HG03460 (cell line): ENCODE data around the gene MALSU1.

ENCODE experiments used
- ATAC-seq: cut with Tn5 transposase; IDR thresholded peaks from one replicate; pipeline ENCODE4 v1.9.1; 2021; ENCODE audit not compliant: unreplicated experiment

Gene MALSU1

DNA sequence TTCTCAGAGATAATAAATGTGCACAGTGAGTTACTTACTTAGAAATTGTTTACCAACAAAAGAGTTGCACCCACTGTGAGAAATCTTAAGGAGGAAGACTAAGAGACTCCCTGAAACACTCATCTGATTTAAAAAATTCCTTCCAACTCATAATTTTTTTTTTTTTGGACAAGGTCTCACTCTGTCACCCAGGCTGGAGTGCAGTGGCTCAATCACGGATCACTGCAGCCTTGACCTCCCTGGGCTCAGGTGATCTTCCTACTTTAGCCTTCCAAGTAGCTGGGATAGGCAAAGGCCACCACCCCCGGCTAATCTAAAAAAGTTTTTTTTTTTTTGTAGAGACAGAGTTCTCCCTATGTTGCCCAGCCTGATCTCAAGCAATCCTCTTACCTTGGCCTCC, 36.0 kb downstream of the MALSU1 start:
- no peak for ATAC-seq

DNA sequence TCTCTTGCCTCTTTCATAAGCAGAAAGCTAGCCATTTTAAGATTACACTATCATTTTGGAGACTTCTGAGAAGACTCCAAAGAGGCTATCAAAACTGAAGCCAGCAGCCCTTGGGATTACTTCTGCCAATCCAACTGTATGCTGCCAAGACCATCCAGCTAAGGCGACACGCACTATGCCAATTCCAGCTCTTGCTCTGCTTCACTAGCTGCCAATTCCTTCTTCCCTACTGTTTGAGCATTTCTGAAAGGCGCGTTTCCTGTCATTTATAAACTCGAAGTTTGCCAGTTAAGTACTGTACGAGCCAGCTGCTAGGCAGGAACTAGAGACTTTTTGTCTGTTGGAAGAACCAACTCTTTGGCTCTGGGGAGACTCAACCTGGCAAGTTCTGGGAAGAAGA, 36.5 kb downstream of the MALSU1 start:
- no peak for ATAC-seq

GRCh38 chr7:23336086-23336485, 36.9 kb downstream of the MALSU1 start:
- no peak for ATAC-seq

GRCh38 chr7:23336799-23337283, 37.7 kb downstream of the MALSU1 start:
- no peak for ATAC-seq

DNA sequence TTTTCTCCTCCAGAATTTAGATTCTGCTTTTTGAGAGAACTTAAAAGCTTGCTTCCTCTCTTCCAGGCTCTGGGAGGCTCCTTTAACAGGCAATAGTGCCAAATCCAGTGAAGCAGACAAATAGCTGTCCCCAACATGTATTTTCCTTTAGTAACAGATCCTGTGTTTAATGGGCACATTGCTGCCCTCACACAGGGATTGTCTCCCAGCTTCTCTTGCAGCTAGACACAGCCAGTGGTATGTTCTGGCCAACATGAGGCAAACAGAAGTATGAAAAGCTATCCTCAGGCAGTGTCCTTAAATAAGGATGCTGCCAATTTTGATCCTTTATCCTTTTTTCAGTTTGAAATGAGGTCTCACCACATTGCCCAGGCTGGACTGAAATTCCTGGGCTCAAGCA, 38.2 kb downstream of the MALSU1 start:
- no peak for ATAC-seq

GRCh38 chr7:23338439-23338838, 39.3 kb downstream of the MALSU1 start:
- no peak for ATAC-seq

DNA sequence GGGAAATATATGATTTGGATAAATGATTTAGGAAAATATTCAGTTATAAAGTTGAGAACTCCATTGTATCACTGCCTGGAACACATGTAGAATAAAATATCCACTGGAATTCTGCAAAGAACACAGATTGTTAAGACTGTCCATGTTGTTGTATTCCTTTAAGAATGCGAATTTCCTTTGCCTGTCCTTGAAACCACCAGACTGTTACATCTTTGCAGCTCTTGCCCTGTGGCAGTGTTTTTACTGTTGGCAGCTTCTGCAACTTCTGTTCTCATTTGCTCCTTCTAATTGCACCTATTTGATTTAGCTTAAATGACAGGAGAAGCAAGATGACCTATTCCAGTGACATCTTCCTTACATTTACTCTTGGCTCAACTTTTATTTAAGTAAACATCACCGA, 39.7 kb downstream of the MALSU1 start:
- no peak for ATAC-seq

DNA sequence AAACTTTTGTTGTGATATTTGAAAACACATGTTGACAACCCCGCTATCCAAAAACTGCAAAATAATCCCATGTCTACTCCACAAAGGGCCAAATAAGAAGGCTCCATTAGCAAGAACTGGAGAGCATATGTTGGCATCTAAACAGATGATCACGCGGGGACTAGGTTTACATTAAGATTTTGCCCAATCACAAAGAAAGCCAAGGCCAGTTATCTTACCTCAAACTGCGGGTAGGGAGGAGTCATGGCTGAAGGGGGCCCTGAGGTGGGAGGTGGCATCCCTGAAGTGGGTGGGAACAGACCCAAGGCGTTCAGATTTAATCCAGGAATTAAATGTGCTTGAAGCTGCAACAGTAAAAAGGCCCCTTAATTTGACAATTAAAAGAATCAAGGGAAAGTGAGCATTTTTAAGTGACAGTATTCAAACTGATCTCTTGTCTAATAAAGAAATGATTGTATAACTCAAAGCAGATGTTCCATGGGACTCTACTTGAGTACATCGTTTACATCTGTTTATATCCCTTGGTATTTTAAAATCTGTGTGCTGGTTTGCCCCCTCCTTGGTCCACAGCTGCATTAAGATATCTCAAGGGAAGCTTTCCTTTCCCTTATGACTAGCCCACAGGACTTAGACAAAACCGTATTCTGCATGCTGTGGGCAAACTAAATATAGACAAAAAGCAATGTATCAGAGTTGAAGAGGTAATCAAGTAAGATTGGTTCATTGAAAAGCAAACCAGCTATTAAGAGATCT, 42.9 kb downstream of the MALSU1 start:
- no peak for ATAC-seq

DNA sequence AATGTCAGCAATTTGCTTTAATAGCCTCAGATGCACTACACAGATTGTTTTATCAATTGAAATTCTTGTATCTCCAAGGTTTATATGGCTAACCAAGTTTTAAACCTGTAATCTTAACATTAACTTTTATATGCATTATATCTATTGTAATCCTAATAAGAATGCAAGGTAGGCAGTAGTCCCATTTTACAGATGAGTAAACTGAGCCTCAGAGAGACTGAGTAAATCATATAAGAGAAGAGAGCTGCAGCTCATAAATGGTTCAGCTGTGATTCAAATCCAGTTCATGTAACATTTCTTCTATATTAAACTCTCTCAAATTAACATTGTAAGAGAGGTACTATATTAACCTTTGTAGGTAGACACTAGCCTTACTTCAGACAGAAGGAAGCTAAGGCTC, 44.0 kb downstream of the MALSU1 start:
- ATAC-seq = no peak

- ATAC-seq = no peak
Observed at GRCh38 chr7:23343806-23344475, 44.8 kb downstream of the MALSU1 start.

DNA sequence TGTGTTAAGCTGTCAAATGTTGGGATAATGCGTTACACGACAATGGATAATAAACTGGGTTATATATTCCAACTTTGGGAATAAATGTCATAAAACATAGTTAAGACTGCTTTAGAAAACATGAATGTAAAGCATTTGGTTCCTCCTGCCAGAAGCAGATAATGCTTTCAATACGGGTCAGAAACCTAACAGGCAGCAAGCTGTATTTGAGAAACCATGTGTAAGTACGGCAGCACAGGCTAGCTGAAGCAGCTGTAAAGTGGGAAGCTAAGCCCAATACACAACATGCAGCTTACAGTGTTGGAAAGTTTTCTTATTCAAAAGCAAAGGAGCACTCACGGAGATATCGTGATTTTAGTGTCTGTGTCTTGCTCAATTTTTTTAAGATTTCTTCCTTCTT, 46.5 kb downstream of the MALSU1 start:
- ATAC-seq = no peak

DNA sequence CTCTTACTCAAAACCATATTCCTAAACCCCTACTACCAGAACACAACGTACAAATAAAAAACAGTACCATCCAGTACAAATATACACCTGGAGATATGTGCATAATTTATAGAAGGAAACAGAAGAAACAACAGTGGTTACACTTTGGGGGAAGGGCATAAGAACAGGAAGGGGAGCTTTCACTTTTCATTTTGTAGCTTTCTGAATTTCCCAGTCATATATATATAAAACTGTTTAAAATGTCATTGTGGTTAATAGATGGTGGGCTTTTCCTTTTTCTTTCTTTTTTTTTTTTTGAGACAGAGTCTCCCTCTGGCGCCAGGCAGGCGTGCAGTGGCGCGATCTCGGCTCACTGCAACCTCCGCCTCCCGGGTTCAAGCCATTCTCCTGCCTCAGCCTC, 47.2 kb downstream of the MALSU1 start:
- no peak for ATAC-seq

DNA sequence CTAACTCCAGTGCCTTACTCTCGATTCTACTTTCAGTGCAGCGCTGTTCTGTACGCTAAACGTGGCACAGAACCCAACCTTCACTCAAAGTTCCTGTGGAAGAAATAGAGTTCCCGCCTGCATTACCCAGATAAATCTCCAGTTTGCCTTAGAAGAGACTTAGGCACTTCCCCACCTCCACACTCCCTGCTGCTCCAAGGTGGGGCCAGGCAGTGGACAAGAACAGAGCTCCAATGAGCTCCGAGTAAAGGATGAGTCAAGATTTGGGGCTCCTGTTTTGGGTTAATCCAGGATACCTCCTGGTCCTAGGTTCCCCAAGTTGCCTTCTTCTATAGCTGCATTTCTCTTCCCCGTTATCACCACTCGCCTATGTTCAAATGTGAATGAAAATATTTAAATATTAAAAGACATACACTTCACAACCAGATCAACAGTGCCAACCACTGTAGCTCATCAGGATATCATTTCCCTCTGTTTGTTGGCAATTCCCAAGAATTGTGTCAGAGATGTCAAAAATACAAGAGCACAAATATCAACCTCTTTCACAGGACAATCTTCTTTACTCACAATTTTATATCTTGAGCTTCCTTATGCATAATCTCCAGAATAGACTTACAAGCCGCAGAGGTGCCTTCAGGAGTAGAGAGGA, 48.0 kb downstream of the MALSU1 start:
- ATAC-seq = no peak

- ATAC-seq = no peak
Observed at GRCh38 chr7:23347682-23348180, 48.6 kb downstream of the MALSU1 start.

DNA sequence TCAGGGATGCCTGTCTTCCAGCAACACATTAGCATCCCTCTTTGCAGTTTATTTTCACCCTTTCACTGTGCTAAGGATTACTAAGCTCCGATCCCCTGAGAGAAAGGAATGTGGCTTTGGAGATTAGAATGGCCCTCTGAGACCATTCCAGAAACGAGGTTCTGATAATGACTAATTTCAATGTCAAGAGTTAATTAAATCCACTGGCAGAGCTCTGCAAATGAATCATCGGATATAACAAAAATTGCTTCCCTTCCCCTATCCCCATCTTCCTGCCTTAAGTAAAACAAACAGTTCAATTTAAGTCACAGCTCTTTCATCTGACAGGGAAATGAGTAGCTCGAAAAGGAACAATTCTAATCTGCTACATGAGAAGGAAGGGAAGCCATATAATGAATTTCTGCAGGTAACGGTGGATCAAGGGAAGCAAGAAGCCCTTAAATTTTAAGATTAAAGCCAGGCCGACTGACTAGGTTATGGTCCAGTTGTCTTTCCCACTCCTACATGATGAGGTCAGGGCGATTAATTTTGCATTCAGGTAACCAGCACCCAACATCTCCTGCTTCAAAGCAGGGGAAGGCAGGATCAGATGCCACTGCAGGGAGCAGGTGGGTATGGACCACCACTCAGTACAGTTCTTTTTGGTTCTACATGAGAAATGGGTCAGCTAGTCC, 50.5 kb downstream of the MALSU1 start:
- no peak for ATAC-seq

- ATAC-seq = no peak
Observed at GRCh38 chr7:23350466-23350865, 51.3 kb downstream of the MALSU1 start.

DNA sequence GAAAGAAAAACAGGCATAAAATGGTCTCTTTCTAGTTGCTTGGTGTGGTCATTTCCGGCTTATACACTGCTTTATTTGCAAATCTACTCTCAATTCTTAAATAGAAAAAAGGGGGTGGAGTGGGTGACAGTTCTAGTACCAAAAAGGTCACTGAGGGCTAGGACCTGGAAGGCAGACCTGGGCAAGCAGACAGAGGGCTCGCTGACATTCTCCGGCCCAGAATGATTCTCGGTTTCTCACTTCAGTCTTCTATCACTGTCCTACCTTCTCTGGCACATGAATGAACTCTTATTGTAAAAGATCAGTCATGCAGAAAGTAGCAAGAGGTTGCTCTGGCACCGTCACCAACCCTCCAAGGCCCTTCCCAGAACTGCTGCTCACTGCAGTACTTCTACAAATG, 54.0 kb downstream of the MALSU1 start:
- no peak for ATAC-seq

GRCh38 chr7:23356168-23356567, 57.0 kb downstream of the MALSU1 start:
- no peak for ATAC-seq

GRCh38 chr7:23356726-23357125, 57.6 kb downstream of the MALSU1 start:
- ATAC-seq = no peak

DNA sequence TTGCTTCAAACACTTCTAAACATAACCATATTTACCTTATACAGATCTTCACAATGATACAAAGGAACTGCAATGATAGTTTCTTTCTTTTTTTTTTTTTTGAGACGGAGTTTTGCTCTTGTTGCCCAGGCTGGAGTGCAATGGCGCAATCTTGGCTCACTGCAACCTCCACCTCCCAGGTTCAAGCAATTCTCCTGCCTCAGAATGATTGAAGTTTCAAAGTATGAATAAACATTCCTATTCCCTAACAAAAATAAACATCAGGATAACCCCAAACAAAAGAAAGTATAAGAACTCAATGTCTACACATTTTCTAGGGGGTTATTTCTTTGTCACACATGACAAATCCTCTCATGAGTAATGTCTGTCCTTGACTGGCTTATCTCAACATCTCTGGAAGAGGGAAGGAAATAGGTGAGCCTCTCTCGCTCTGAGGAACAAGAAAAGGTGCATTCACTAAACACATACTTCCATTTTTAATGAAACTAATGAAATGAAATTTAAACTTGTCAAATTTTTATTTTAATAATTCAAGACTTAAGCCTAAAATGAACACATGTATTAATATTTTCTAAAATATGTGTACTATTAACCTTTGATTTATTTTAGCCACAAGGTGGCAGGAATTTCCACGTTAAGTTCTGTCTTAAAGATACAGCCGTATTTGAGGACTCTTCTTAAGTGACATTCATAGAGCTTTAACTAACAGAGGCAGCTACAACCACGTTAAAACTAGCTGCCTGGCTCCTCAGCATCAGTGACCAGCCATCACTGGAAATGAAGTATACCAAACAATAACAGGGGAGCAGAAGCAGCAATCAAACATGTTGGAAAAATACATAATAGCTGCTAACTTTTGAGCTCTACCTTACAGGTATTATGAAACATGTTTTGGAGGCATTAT, 58.3 kb downstream of the MALSU1 start:
- ATAC-seq = peak; percentile 73
